Subcutaneous abdominal adipose tissue (tissue), 5 donors: ENCODE data around the gene FUT2.

Source experiments
- H3K27ac ChIP-seq: one replicate; pipeline ENCODE4 v1.7.0; 2013; ENCODE audit warnings: low read depth, mild to moderate bottlenecking, inconsistent platforms, low read length, moderate library complexity
- H3K27me3 ChIP-seq, 5 donors: one replicate each; pipeline ENCODE4 v1.7.0; 2013; ENCODE audit warnings: low read length in 5 of 5, inconsistent platforms in 1 of 5; ENCODE audit not compliant: control insufficient read depth in 5 of 5, insufficient read depth in 4 of 5
- H3K36me3 ChIP-seq, 5 donors: one replicate each; pipeline ENCODE4 v1.7.0; 2013; ENCODE audit warnings: low read length in 5 of 5; ENCODE audit not compliant: control insufficient read depth in 5 of 5, insufficient read depth in 5 of 5
- H3K4me1 ChIP-seq, 5 donors: one replicate each; pipeline ENCODE4 v1.7.0; 2013; ENCODE audit warnings: low read length in 5 of 5, mild to moderate bottlenecking in 3 of 5, moderate library complexity in 1 of 5; ENCODE audit not compliant: control insufficient read depth in 5 of 5, insufficient read depth in 5 of 5
- H3K4me3 ChIP-seq, 5 donors: one replicate each; pipeline ENCODE4 v1.7.0; 2013; ENCODE audit warnings: low read length in 5 of 5, low read depth in 1 of 5
- H3K9ac ChIP-seq, 5 donors: one replicate each; pipeline ENCODE4 v1.7.0; 2013; ENCODE audit warnings: low read length in 5 of 5, mild to moderate bottlenecking in 4 of 5, moderate library complexity in 3 of 5
- H3K9me3 ChIP-seq, 5 donors: one replicate each; pipeline ENCODE4 v1.7.0; 2013; ENCODE audit warnings: low read length in 5 of 5; ENCODE audit not compliant: control insufficient read depth in 5 of 5
- donor health status: healthy.
- donor health status: healthy.
- donor health status: healthy.
- donor health status: healthy.
- donor health status: healthy.

FUT2 gene

GRCh38 chr19:48746738-48747575, 51.2 kb downstream of the FUT2 start, which contains the start of gene IZUMO1:
IZUMO1 (minus strand) TSS chr19:48746909; CDS start chr19:48745859, 1,050 bp downstream.
- H3K27me3 ChIP-seq: peaks cover 9 to 20% (median 12%) of the 10 kb centered on the region in 5 donors
- H3K4me3 ChIP-seq: peak within 1 kb of the TSS in 4 of 5 donors; percentile 11 to 64 (median 50)
- peaks cover 0 to 3% (median 0%) of the 10 kb centered on the region in 5 donors for H3K9me3 ChIP-seq
- peaks cover 0 to 10% (median 5%) of the 10 kb centered on the region in 5 donors for H3K36me3 ChIP-seq
- H3K9ac ChIP-seq: peak within 1 kb of the TSS in 2 of 5 donors; percentile 35
- H3K4me1 ChIP-seq: peaks cover 0 to 33% (median 4%) of the 10 kb centered on the region in 5 donors
- peak within 1 kb of the TSS; percentile 74 for H3K27ac ChIP-seq

- Histone ChIP-seq H3K4me3 (no peak overlapping the region), H3K36me3 (peaks cover 0 to 10% (median 5%) of the 10 kb centered on the region in 5 donors), H3K27me3 (peaks cover 12 to 29% (median 24%) of the 10 kb centered on the region in 5 donors), H3K9ac (no peak overlapping the region), H3K4me1 (peaks cover 0 to 49% (median 16%) of the 10 kb centered on the region in 5 donors), H3K9me3 (peaks cover 0 to 3% (median 0%) of the 10 kb centered on the region in 5 donors), H3K27ac (no peak overlapping the region)
Measured at GRCh38 chr19:48749571-48750198, 53.9 kb downstream of the FUT2 start.

DNA sequence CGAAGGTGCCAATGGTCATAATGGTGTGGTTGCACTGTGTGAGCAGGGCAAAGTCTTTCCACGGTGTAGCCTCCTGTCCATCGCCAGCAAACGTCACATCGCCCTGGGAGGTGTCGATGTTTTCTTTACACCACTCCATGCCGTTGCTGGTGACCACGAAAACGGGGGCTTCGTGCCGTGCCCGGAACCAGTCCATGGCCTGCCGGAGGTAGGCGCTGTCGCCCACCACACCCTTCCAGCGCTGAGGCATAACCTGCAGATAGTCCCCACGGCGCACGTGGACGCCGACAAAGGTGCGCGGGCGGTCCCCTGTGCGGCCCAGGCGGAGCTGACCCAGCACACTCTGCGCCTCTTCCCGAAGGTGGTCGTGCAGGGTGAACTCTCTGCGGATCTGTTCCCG, 54.6 kb downstream of the FUT2 start:
- peaks cover 0 to 49% (median 16%) of the 10 kb centered on the region in 5 donors for H3K4me1 ChIP-seq
- no peak overlapping the region for H3K27ac ChIP-seq
- peaks cover 0 to 1% (median 0%) of the 10 kb centered on the region in 5 donors for H3K9me3 ChIP-seq
- no peak overlapping the region for H3K9ac ChIP-seq
- H3K4me3 ChIP-seq: peak overlapping the region in 1 of 5 donors; percentile 77
- H3K27me3 ChIP-seq: peaks cover 12 to 28% (median 24%) of the 10 kb centered on the region in 5 donors
- H3K36me3 ChIP-seq: peaks cover 0 to 10% (median 5%) of the 10 kb centered on the region in 5 donors

DNA sequence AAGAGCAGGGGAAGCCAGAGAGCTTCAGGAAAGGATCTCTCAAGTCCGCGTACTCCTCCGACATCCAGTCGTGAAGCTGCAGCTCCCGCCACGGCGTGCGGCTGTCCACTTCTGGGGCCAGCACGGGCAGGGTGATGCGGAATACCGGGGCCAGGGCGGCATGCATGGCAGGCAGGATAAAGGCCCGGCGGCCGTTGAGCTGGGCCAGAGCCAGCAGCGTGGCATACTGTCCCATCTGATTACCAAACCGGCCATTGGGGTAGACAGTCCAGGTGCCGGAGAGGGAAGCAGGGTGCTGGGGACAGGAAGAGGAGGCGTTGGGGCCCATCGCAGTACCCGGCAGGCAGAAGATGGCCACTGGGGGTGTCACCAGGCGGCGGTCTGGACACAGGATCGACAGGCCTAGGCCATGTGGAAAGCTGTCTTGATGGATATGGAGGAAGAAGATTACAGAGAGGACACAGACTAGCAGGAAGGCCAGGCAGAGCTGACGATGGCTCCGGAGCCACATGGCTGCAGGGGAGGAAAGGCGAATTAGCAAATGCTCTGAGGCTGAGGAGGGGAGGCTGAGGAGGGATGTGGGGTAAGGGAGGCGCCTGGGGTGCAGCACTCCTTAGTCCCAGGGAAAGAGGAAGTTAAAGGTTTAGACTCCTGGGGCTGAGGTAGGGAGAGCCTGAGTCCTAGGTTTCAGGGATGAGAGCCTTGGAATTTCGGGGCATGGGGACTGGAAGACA, 55.2 kb downstream of the FUT2 start:
- Histone ChIP-seq H3K9ac (peak overlapping the region in 1 of 5 donors; percentile 44), H3K4me1 (peaks cover 0 to 49% (median 21%) of the 10 kb centered on the region in 5 donors), H3K27me3 (peaks cover 12 to 23% (median 22%) of the 10 kb centered on the region in 5 donors), H3K27ac (peak overlapping the region; percentile 67), H3K9me3 (no peaks in the 10 kb centered on the region), H3K4me3 (peak overlapping the region in 4 of 5 donors; percentile 8 to 77 (median 52)), H3K36me3 (peaks cover 0 to 10% (median 5%) of the 10 kb centered on the region in 5 donors)

DNA sequence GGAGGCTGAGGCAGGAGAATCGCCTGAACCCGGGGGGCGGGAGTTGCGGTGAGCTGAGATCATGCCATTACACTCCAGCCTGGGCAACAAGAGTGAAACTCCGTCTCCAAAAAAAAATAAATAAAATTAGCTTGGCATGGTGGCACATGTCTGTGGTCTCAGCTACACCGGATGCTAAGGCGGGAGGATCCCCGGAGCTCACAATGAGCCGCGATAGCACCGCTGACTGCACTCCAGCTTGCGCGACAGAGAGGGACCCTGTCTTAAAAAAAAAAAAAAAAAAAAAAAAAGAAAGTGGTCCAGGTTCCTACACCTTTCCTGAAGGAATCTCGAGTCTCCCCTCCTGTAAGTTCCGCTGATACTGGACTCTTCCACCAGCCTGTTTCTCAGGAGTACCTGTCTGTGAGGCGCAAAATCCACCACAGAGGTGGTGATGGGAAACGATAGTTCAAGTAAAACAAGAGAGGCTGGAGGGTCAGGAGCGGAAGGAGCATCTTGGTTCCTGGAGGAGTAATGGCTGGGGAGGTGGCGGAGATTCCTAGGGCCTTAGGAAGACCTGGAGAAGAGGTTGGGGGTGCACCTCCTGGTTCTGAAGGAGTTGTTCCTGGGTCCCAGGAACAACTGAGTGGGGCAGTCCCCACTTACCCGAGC, 56.2 kb downstream of the FUT2 start:
- Histone ChIP-seq H3K36me3 (peaks cover 0 to 10% (median 5%) of the 10 kb centered on the region in 5 donors), H3K27ac (peak overlapping the region; percentile 67), H3K9me3 (no peaks in the 10 kb centered on the region), H3K4me1 (peaks cover 0 to 45% (median 20%) of the 10 kb centered on the region in 5 donors), H3K27me3 (peaks cover 12 to 23% (median 18%) of the 10 kb centered on the region in 5 donors), H3K4me3 (peak overlapping the region; percentile 41 to 77 (median 69)), H3K9ac (peak overlapping the region in 3 of 5 donors; percentile 39 to 72 (median 56))

- Histone ChIP-seq H3K36me3 (peaks cover 0 to 10% (median 5%) of the 10 kb centered on the region in 5 donors), H3K4me1 (peaks cover 0 to 41% (median 19%) of the 10 kb centered on the region in 5 donors), H3K4me3 (peak within 1 kb of the TSS; percentile 41 to 77 (median 69)), H3K27ac (peak within 1 kb of the TSS; percentile 67), H3K9me3 (no peaks in the 10 kb centered on the region), H3K9ac (peak within 1 kb of the TSS in 4 of 5 donors; percentile 39 to 72 (median 52)), H3K27me3 (peaks cover 12 to 23% (median 18%) of the 10 kb centered on the region in 5 donors)
Measured at GRCh38 chr19:48752496-48753365, 57.0 kb downstream of the FUT2 start, which contains the start of gene FUT1. FUT1 (minus strand) TSS chr19:48752641; CDS start chr19:48751281, 1,360 bp downstream.

DNA sequence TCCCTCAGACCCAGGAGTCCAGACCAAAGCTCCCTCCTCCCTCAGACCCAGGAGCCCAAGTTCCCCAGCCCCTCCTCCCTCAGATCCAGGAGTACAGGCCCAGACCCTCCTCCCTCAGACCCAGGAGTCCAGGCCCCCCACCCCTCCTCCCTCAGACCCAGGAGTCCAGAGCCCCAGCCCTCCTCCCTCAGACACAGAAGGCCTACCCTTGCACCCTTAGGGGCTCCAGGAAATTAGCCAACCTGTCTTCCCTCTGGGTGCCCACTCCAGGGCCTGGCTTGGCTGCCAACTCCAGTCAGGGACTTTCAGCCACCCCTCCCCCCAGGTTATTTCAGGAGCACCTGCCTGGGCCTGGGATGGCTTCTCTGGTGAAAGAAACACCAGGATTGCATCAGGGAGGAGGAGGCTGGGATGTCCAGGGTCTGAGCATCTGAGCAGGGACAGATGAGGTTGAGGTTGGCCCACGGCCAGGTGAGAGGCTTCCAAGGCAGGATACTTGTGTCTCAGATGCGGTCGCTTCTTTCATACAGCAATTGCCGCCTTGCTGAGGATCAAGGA, 59.4 kb downstream of the FUT2 start, which contains the start of gene FGF21:
TSS of gene FGF21 (plus strand) at position 441 of the 558 bp plus-strand sequence. CDS start 713 bp downstream, outside the sequence.
- Histone ChIP-seq H3K4me3 (no peak within 1 kb of the TSS), H3K9me3 (no peaks in the 10 kb centered on the region), H3K4me1 (peaks cover 0 to 34% (median 19%) of the 10 kb centered on the region in 5 donors), H3K27ac (no peak within 1 kb of the TSS), H3K27me3 (peaks cover 12 to 22% (median 14%) of the 10 kb centered on the region in 5 donors), H3K9ac (no peak within 1 kb of the TSS), H3K36me3 (peaks cover 0 to 7% (median 3%) of the 10 kb centered on the region in 5 donors)
